HEK293T (cell line): ENCODE data around the gene SSBP1.

Source experiments
- CTCF ChIA-PET: fragments of 350-600 bp; formaldehyde crosslinking; extraction: SDS; loops from one replicate; lab custom pipeline; 2021; ENCODE audit warnings: antibody characterized with exemption, inconsistent platforms; lab: Yijun Ruan, JAX
- POLR2A ChIA-PET: fragments of 350-600 bp; formaldehyde crosslinking; extraction: SDS; loops from one replicate; lab custom pipeline; 2020; ENCODE audit warnings: antibody characterized with exemption, inconsistent platforms; lab: Yijun Ruan, JAX
- DNase-seq: peaks from one replicate; pipeline ENCODE4 v3.0.0; 2012; ENCODE audit warnings: mixed read lengths; ENCODE audit errors: extremely low spot score
- ARNT ChIP-seq: fragments of 450-650 bp; IDR thresholded peaks from 2 replicates; pipeline ENCODE4 v1.6.1; 2017; ENCODE audit warnings: mild to moderate bottlenecking
- BHLHE40 ChIP-seq: fragments of 450-650 bp; IDR thresholded peaks from 2 replicates; pipeline ENCODE4 v1.6.1; 2016; ENCODE audit warnings: mild to moderate bottlenecking, moderate library complexity, borderline replicate concordance
- CTBP1 ChIP-seq: fragments of 450-650 bp; IDR thresholded peaks from 2 replicates; pipeline ENCODE4 v1.6.1; 2016; ENCODE audit warnings: borderline replicate concordance
- ELF4 ChIP-seq: fragments of 450-650 bp; IDR thresholded peaks from 2 replicates; pipeline ENCODE4 v1.6.1; 2017; ENCODE audit warnings: antibody characterized with exemption
- FOXA1 ChIP-seq: fragments of 450-650 bp; IDR thresholded peaks from 2 replicates; pipeline ENCODE4 v1.6.1; 2016; ENCODE audit warnings: mild to moderate bottlenecking
- FOXK2 ChIP-seq: fragments of 450-650 bp; IDR thresholded peaks from 2 replicates; pipeline ENCODE4 v1.6.1; 2016; ENCODE audit warnings: mild to moderate bottlenecking
- FOXM1 ChIP-seq: fragments of 450-650 bp; IDR thresholded peaks from 2 replicates; pipeline ENCODE4 v1.6.1; 2017; ENCODE audit warnings: mild to moderate bottlenecking, borderline replicate concordance
- HDGF ChIP-seq: fragments of 450-650 bp; IDR thresholded peaks from 2 replicates; pipeline ENCODE4 v1.6.1; 2017; ENCODE audit warnings: antibody characterized with exemption, borderline replicate concordance
- L3MBTL2 ChIP-seq: fragments of 450-650 bp; conservative IDR thresholded peaks from 2 replicates; pipeline ENCODE4 v1.6.1; 2016; ENCODE audit warnings: mild to moderate bottlenecking
- LEF1 ChIP-seq: fragments of 450-650 bp; IDR thresholded peaks from 2 replicates; pipeline ENCODE4 v1.6.1; 2017; ENCODE audit warnings: mild to moderate bottlenecking, borderline replicate concordance
- NFRKB ChIP-seq: fragments of 450-650 bp; IDR thresholded peaks from 2 replicates; pipeline ENCODE4 v1.6.1; 2016; ENCODE audit warnings: mild to moderate bottlenecking, moderate library complexity
- PKNOX1 ChIP-seq: fragments of 450-650 bp; IDR thresholded peaks from 2 replicates; pipeline ENCODE4 v1.6.1; 2016
- SP1 ChIP-seq: fragments of 450-650 bp; IDR thresholded peaks from 2 replicates; pipeline ENCODE4 v1.6.1; 2017
- SUZ12 ChIP-seq: fragments of 450-650 bp; IDR thresholded peaks from 2 replicates; pipeline ENCODE4 v1.6.1; 2016; ENCODE audit warnings: mild to moderate bottlenecking
- TARDBP ChIP-seq: fragments of 450-650 bp; IDR thresholded peaks from 2 replicates; pipeline ENCODE4 v1.6.1; 2016
- ZNF384 ChIP-seq: fragments of 450-650 bp; IDR thresholded peaks from 2 replicates; pipeline ENCODE4 v1.6.1; 2016

SSBP1 gene

GRCh38 chr7:141697211-141697871 lies 40.8 kb upstream of the SSBP1 start:
- DNase-seq: no peak
- POLR2A ChIA-PET: interaction anchor here (3.5 kb wide), 1 partner anchor 41 kb away, joined by 15 read pairs; the partner anchor contains the start of gene SSBP1
- CTCF ChIA-PET: no interaction called here
- TF ChIP-seq SUZ12 (no peak), PKNOX1 (no peak), TARDBP (no peak), CTBP1 (no peak), HDGF (no peak), ELF4 (no peak), NFRKB (no peak), L3MBTL2 (no peak), FOXK2 (no peak), BHLHE40 (no peak), FOXA1 (no peak), ZNF384 (no peak), LEF1 (no peak), FOXM1 (no peak), ARNT (no peak), SP1 (no peak)

- POLR2A ChIA-PET: interaction anchor here (1.2 to 3.5 kb wide), 3 partner anchors 9 to 40 kb away, joined by 3 to 15 read pairs (median 5); partner anchors contain the start of gene SSBP1
- TF ChIP-seq LEF1 (no peak), SP1 (no peak), CTBP1 (no peak), HDGF (no peak), PKNOX1 (no peak), BHLHE40 (no peak), ELF4 (no peak), FOXK2 (no peak), FOXM1 (no peak), ARNT (no peak), L3MBTL2 (no peak), NFRKB (no peak), TARDBP (no peak), ZNF384 (no peak), SUZ12 (no peak), FOXA1 (no peak)
- no peak for DNase-seq
- CTCF ChIA-PET: interaction anchor here (0.8 to 1.5 kb wide), 2 partner anchors 38 to 45 kb away, joined by 3 to 7 read pairs; no protein-coding TSS in a partner anchor
Measured at GRCh38 chr7:141698247-141699015, 39.7 kb upstream of the SSBP1 start.

- DNase-seq: no peak
- POLR2A ChIA-PET: interaction anchor here (1.1 kb wide), 1 partner anchor 16 kb away, joined by 3 read pairs; no protein-coding TSS in a partner anchor
- TF ChIP-seq ELF4 (no peak), L3MBTL2 (no peak), LEF1 (no peak)
- CTCF ChIA-PET: interaction anchor here (0.5 to 1.0 kb wide), 3 partner anchors 9 to 89 kb away, joined by 3 read pairs; no protein-coding TSS in a partner anchor
Measured at GRCh38 chr7:141699860-141700259, 38.3 kb upstream of the SSBP1 start.

GRCh38 chr7:141700296-141700847 lies 37.8 kb upstream of the SSBP1 start:
- DNase-seq: no peak
- ChIA-PET CTCF (interaction anchor here (0.7 to 1.0 kb wide), 2 partner anchors 9 to 89 kb away, joined by 3 read pairs; no protein-coding TSS in a partner anchor), POLR2A (interaction anchor here (1.1 to 1.3 kb wide), 2 partner anchors 15 to 17 kb away, joined by 3 read pairs; no protein-coding TSS in a partner anchor)
- no peak for TF ChIP-seq NFRKB
- TF ChIP-seq ZNF384: peak; percentile 72

GRCh38 chr7:141700848-141701371 lies 37.2 kb upstream of the SSBP1 start:
- ChIA-PET CTCF (interaction anchor here (0.9 to 1.2 kb wide), 3 partner anchors 8 to 46 kb away, joined by 3 to 5 read pairs (median 4); partner anchors contain the start of gene SSBP1), POLR2A (interaction anchor here (1.1 to 3.0 kb wide), 5 partner anchors 11 to 37 kb away, joined by 3 to 26 read pairs (median 4); partner anchors contain the start of gene SSBP1)
- no peak for DNase-seq
- TF ChIP-seq FOXM1 (no peak), FOXK2 (no peak), BHLHE40 (no peak), NFRKB (no peak), PKNOX1 (no peak), SP1 (no peak), CTBP1 (no peak), ARNT (no peak)
